Small intestine (tissue), 7 donors: Measurements from ENCODE around the gene DSCAML1. TPM values are rescaled to one million over a fixed set of nuclear protein-coding genes. Genes with fewer than 3 reads are reported as not detected.

Source experiments
- DNase-seq, 2 donors: peaks; one replicate each; pipeline versions ENCODE4 v3.0.0 to v3.0.0-alpha.2; 2013
- FAIRE-seq: peaks from 2 replicates; lab custom pipeline; 2012; peaks lifted over from hg19 to GRCh38; lab: Jason Lieb, UNC
- H3K27ac ChIP-seq, 3 donors: one replicate each; pipeline ENCODE4 v1.5.1; 2013; ENCODE audit warnings: low read length in 2 of 3, mild to moderate bottlenecking in 2 of 3, control low read depth in 1 of 3, inconsistent platforms in 1 of 3, low read depth in 1 of 3, moderate library complexity in 1 of 3
- H3K27me3 ChIP-seq, 3 donors: one replicate each; pipeline ENCODE4 v1.6.1; 2013; ENCODE audit warnings: low read length in 3 of 3, inconsistent platforms in 1 of 3; ENCODE audit not compliant: control insufficient read depth in 3 of 3, insufficient read depth in 3 of 3
- H3K36me3 ChIP-seq, 3 donors: one replicate each; pipeline ENCODE4 v1.6.1; 2013; ENCODE audit warnings: low read length in 3 of 3, inconsistent platforms in 1 of 3, low read depth in 1 of 3, mild to moderate bottlenecking in 1 of 3, moderate library complexity in 1 of 3; ENCODE audit not compliant: control insufficient read depth in 3 of 3, insufficient read depth in 2 of 3
- H3K4me1 ChIP-seq, 3 donors: one replicate each; pipeline ENCODE4 v1.6.1; 2013; ENCODE audit warnings: low read length in 2 of 3, inconsistent platforms in 1 of 3, low read depth in 1 of 3, mild to moderate bottlenecking in 1 of 3, moderate library complexity in 1 of 3; ENCODE audit not compliant: control insufficient read depth in 3 of 3, insufficient read depth in 2 of 3
- H3K4me3 ChIP-seq, 3 donors: one replicate each; pipeline ENCODE4 v1.5.1; 2013; ENCODE audit warnings: low read length in 3 of 3, control low read depth in 1 of 3, inconsistent platforms in 1 of 3, low read depth in 1 of 3, mild to moderate bottlenecking in 1 of 3, moderate library complexity in 1 of 3
- H3K9me3 ChIP-seq, 2 donors: one replicate each; pipeline ENCODE4 v1.6.1; 2013; ENCODE audit warnings: low read depth in 1 of 2, low read length in 1 of 2; ENCODE audit not compliant: control insufficient read depth in 2 of 2, insufficient read depth in 1 of 2
- WGBS, 3 donors: extraction: QIAGEN DNeasy Blood & Tissue Kit; methylation state at CpG; one replicate each; pipeline ENCODE4 v1.1.7; 2013; 5-methylcytosine and 5-hydroxymethylcytosine counted together
- polyA plus RNA-seq, 4 donors: library from polyadenylated mRNA; stranded (reverse) in 3 of 4; unstranded in 1 of 4; fragments of 200-250 nt in 3 of 4; fragments of 120-200 nt in 1 of 4; gene quantifications; one replicate each; pipeline versions ENCODE4 v1.2.1 to v1.2.3, GENCODE V29; 2013
- donor health status: healthy with polysubstance abuse.
- donor health status: control.
- donor health status: control.
- donor health status: Bipolar disorder and iron deficiency.
- donor health status: healthy.

Gene DSCAML1
- polyA plus RNA-seq, 4 donors, result under 0.01 to 3.3 (median 0.22) TPM; not detected in 1

DNA sequence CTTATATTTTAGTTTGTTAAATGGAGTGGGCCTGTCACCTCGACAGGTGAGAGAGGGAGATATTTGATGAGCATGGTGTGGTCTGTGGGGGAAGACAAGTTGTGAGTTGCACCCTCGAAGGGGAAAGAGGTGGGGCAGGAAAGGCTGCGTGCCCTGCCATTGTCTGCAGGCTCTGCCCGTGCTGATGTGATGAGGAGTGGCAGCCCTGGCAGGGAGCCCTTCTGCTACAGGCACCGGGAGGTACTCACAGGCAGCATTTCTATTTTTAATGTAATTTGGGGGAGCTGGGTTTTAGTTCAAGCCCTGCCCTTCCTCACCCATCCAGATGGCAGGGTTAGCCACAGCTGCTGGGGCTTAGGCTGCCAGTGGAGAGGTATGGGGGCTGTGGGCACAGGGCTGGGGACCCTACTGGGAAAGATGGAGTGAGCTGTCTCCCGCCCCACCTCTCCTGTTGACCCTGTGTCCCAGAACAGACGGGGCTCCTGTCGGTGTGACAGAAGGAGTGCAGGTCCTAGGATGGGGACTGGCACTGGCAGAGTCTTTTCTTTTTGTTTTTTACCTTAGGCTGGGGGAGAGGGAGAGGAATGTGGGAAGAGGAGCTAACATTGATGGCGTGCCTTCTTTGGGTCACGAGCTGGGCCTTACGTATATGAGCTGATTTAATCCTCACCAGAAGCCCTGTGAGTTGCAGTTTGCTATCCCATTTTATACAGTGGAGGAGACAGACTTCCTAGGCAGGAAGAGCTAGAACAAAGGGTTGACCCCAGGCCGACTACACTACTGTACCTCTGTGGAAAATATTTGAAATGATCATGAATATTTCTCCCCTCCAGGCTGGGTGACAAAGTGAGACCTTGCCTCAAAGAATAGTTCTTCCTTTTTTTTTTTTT is 417.8 kb downstream of the DSCAML1 start:
- no peaks in the 10 kb centered on the region for H3K27me3 ChIP-seq
- FAIRE-seq (no peak), DNase-seq (no peak)
- H3K27ac ChIP-seq, result no peak overlapping the region
- whole genome bisulfite sequencing, 3 donors, result 79 to 93% (median 91%) methylated on average over 12 of the region's 12 CpGs
- H3K4me1 ChIP-seq, result no peaks in the 10 kb centered on the region
- no peak overlapping the region for H3K4me3 ChIP-seq
- peaks cover 4 to 70% (median 9%) of the 10 kb centered on the region in 3 donors for H3K36me3 ChIP-seq
- H3K9me3 ChIP-seq, result no peaks in the 10 kb centered on the region

Other genes with a start within 250 kb of the DSCAML1 start
- 100 to 1,000 TPM in 1 of 4 donors, 1 to 10 TPM in 2, not detected in 1; 2.2 to 136 (median 3.2) TPM for gene FXYD2, start 27.5 kb upstream of the DSCAML1 start, polyA plus RNA-seq
- 10 to 100 TPM in 3 of 4 donors, under 1 TPM in 1; 0.67 to 58.4 (median 22.6) TPM for gene FXYD6, start 79.4 kb upstream of the DSCAML1 start, polyA plus RNA-seq
- gene TMPRSS13, start 132.2 kb upstream of the DSCAML1 start, polyA plus RNA-seq, result 1 to 10 TPM in 1 of 4 donors, under 1 TPM in 1, not detected in 2; 0.18 to 6.8 TPM
- gene IL10RA, start 189.2 kb upstream of the DSCAML1 start, polyA plus RNA-seq, result 1 to 10 TPM; 1.1 to 9.3 (median 6.1) TPM